PC-3 (cell line): Measurements from ENCODE around the gene SH3PXD2A. TPM values are rescaled to one million over a fixed set of nuclear protein-coding genes. Genes with fewer than 3 reads are reported as not detected.

Experiments used
- ATAC-seq: fragments of 200-7000 bp; cut with Tn5 transposase; 2 replicates; pipeline ENCODE4 v1.9.1; 2020; ENCODE audit warnings: mild to moderate bottlenecking, moderate library complexity
- BruUV-seq: library from RNA; stranded (reverse); fragments of 400-500 nt; replicated peaks from 2 replicates; lab custom pipeline; 2021; lab: Mats Ljungman, UMichigan
- CTCF ChIA-PET: fragments of 300-600 bp; sonication (Branson Sonifier 250); formaldehyde crosslinking; loops from one replicate; lab custom pipeline; 2022; ENCODE audit warnings: antibody characterized with exemption; lab: Charles Lee
- POLR2A ChIA-PET: fragments of 300-600 bp; sonication (Branson Sonifier 250); formaldehyde crosslinking; loops from one replicate; lab custom pipeline; 2022; ENCODE audit warnings: antibody characterized with exemption; ENCODE audit not compliant: unreplicated experiment; lab: Charles Lee
- DNase-seq: peaks from one replicate; pipeline ENCODE4 v3.0.0-alpha.2; 2015
- H2AFZ ChIP-seq: fragments of 300-600 bp; sonication (generic); 2 replicates; pipeline ENCODE4 v1.6.0; 2016; ENCODE audit warnings: antibody characterized with exemption, low read length
- H3F3A ChIP-seq: fragments of 300-600 bp; sonication (generic); one replicate; pipeline ENCODE4 v1.6.0; 2017; ENCODE audit warnings: antibody characterized with exemption, low read length, control low read depth, mild to moderate bottlenecking; ENCODE audit not compliant: unreplicated experiment
- H3K27ac ChIP-seq: fragments of 300-600 bp; sonication (generic); 2 replicates; pipeline ENCODE4 v1.5.1; 2016; ENCODE audit warnings: mild to moderate bottlenecking, low read length
- H3K27me3 ChIP-seq: fragments of 300-600 bp; sonication (generic); 2 replicates; pipeline ENCODE4 v1.6.1; 2016; ENCODE audit warnings: low read length, mixed read lengths
- H3K36me3 ChIP-seq: fragments of 300-600 bp; sonication (generic); 2 replicates; pipeline ENCODE4 v1.6.1; 2016; ENCODE audit warnings: low read depth, mixed run types, low read length, mixed read lengths
- H3K4me1 ChIP-seq: fragments of 300-600 bp; sonication (generic); 2 replicates; pipeline ENCODE4 v1.5.1; 2016; ENCODE audit warnings: low read length; ENCODE audit not compliant: insufficient read depth
- H3K4me2 ChIP-seq: fragments of 300-600 bp; sonication (generic); 2 replicates; pipeline ENCODE4 v1.6.0; 2016; ENCODE audit warnings: low read length
- H3K4me3 ChIP-seq: fragments of 300-600 bp; sonication (generic); 2 replicates; pipeline ENCODE4 v1.5.1; 2016; ENCODE audit warnings: mild to moderate bottlenecking, low read length, mixed read lengths
- H3K79me2 ChIP-seq: fragments of 300-600 bp; sonication (generic); 2 replicates; pipeline ENCODE4 v1.6.1; 2017; ENCODE audit warnings: low read length, mixed read lengths
- H3K9ac ChIP-seq: fragments of 300-600 bp; sonication (generic); 2 replicates; pipeline ENCODE4 v1.6.0; 2016; ENCODE audit warnings: mild to moderate bottlenecking, low read length
- H3K9me2 ChIP-seq: fragments of 300-600 bp; sonication (generic); replicated peaks from 2 replicates; pipeline ENCODE4 v1.6.1; 2016; ENCODE audit warnings: mixed run types, low read length, mixed read lengths
- H3K9me3 ChIP-seq: fragments of 300-600 bp; sonication (generic); 2 replicates; pipeline ENCODE4 v1.6.1; 2016; ENCODE audit warnings: low read length, mixed read lengths
- H4K20me1 ChIP-seq: fragments of 300-600 bp; sonication (generic); 2 replicates; pipeline ENCODE4 v1.6.1; 2016; ENCODE audit warnings: low read length, mixed read lengths
- EZH2 ChIP-seq: fragments of 300-600 bp; sonication (generic); IDR thresholded peaks from one replicate; pipeline ENCODE4 v1.6.1; 2017; ENCODE audit warnings: antibody characterized with exemption, mild to moderate bottlenecking, low read length; ENCODE audit not compliant: unreplicated experiment
- EZH2phosphoT487 ChIP-seq: fragments of 300-600 bp; sonication (generic); IDR thresholded peaks from 2 replicates; pipeline ENCODE4 v1.6.1; 2018; ENCODE audit warnings: mild to moderate bottlenecking, antibody characterized with exemption, low read length, borderline replicate concordance
- intact Hi-C: fragments of 100-400 bp; cut with micrococcal nuclease; formaldehyde crosslinking; loops from 2 replicates; pipeline ENCODE4 v1.9.0; 2023
- total RNA-seq: library from RNA; depleted of rRNA; stranded (reverse); fragments of >200 nt; gene quantifications from 2 replicates; pipeline ENCODE4 v1.2.3, GENCODE V29; 2014
- TF ChIP-seq, protein P1 (sequence below): fragments of 300-600 bp; sonication (generic); conservative IDR thresholded peaks from 2 replicates; pipeline ENCODE4 v1.5.1; 2017; ENCODE audit warnings: antibody characterized with exemption, low read depth, mild to moderate bottlenecking, low read length

Gene SH3PXD2A
- total RNA-seq, 1 experiment from 2014 or later, result 3.4 TPM

DNA sequence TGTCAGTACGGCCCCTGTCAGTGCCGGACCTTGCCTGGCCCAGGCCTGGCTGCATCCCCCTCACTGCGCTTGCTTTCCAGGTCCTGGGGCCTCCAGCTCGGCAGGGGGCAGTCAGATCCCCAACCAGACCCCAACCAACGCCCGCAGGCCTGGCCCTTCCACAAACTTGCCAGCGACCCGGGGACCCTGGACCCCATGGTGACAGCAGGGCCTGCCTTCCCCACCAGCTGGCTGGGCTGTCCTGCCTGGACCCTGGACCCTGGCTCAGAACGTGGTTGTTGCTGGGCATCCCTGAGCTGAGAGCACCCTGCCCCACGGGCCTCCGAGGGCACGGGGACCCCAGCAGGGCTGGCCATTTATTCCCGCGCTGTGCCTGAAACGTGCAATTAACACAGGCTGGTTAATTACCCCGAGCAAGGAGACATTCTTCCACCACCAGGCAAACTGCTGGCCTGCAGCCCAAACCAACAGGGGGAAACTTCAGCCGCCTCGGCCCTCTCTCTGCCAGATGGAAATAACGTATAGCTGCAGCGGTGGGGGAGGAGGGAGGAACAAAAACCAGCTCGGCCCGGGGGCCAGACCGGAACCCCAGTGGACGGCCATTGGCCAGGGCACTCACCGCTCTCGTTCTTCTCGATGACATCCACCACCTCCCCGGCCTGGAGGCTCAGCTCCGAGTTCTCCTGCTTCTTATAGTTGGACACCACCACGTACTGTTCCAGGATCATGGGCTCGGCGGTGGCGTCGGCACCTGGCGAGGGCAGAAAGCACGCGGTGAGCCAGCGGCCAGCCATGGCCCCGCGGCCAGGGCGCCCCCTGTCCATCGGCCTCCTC, 194.8 kb downstream of the SH3PXD2A start:
- H3K9me3 ChIP-seq, result no peaks in the 10 kb centered on the region
- POLR2A ChIA-PET, result no interaction called here
- H3K4me1 ChIP-seq, result no peaks in the 10 kb centered on the region
- H3K79me2 ChIP-seq, result no peaks in the 10 kb centered on the region
- intact Hi-C loops, result no loop called here
- DNase-seq (no peak), ATAC-seq (no peak)
- no peaks in the 10 kb centered on the region for H4K20me1 ChIP-seq
- H3K4me3 ChIP-seq, result no peak overlapping the region
- H3K9ac ChIP-seq, result no peak overlapping the region
- H3K36me3 ChIP-seq, result no peaks in the 10 kb centered on the region
- H3K27me3 ChIP-seq, result no peaks in the 10 kb centered on the region
- TF ChIP-seq, protein P1, sequence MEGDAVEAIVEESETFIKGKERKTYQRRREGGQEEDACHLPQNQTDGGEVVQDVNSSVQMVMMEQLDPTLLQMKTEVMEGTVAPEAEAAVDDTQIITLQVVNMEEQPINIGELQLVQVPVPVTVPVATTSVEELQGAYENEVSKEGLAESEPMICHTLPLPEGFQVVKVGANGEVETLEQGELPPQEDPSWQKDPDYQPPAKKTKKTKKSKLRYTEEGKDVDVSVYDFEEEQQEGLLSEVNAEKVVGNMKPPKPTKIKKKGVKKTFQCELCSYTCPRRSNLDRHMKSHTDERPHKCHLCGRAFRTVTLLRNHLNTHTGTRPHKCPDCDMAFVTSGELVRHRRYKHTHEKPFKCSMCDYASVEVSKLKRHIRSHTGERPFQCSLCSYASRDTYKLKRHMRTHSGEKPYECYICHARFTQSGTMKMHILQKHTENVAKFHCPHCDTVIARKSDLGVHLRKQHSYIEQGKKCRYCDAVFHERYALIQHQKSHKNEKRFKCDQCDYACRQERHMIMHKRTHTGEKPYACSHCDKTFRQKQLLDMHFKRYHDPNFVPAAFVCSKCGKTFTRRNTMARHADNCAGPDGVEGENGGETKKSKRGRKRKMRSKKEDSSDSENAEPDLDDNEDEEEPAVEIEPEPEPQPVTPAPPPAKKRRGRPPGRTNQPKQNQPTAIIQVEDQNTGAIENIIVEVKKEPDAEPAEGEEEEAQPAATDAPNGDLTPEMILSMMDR, result no peak
- TF ChIP-seq EZH2 (no peak), EZH2phosphoT487 (no peak)
- no peak overlapping the region for H3K27ac ChIP-seq
- H2AFZ ChIP-seq, result no peak overlapping the region
- H3K4me2 ChIP-seq, result no peak overlapping the region
- CTCF ChIA-PET, result no interaction called here
- H3K9me2 ChIP-seq, result no peaks in the 10 kb centered on the region
- no TSS peak for BruUV-seq
- H3F3A ChIP-seq, result no peaks in the 10 kb centered on the region

DNA sequence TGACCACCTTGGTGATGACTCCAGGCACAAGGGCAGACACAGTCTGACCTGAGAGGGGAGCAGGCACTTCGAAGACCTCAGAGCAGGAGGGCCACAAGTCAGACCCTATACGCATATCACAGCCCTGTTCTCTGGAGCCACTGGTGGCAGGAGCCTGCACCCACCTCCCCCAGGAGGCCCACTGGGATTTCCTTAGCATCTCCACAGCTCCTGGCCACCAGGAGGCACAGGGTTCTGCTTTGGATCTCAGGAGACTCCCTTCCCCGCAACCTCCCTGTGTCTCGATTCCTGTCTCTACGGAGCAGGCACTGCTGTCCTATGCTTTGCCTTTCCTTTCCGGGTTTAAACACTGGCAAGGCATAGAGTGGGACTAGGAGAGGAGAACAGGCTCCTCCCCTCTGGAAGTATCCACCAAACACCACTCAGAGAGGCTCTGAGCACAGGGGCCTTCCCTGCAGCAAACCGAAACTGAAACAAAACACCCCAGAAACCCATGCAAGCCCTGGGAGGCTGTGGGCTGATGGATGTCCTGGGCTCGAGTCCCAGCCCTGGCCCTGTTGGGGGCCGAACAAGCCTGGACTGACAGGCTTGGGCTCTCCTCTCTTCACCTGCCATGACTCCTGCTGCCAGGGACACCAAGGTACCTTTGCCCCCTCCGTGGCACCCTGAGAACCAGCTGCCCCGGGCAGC, 195.6 kb downstream of the SH3PXD2A start:
- no peaks in the 10 kb centered on the region for H3K36me3 ChIP-seq
- no peak for DNase-seq
- no peaks in the 10 kb centered on the region for H3K9me2 ChIP-seq
- POLR2A ChIA-PET, result no interaction called here
- no peak for ATAC-seq
- no peak overlapping the region for H3K9ac ChIP-seq
- H4K20me1 ChIP-seq, result no peaks in the 10 kb centered on the region
- intact Hi-C loops, result no loop called here
- H3K4me1 ChIP-seq, result no peaks in the 10 kb centered on the region
- no peaks in the 10 kb centered on the region for H3F3A ChIP-seq
- no peaks in the 10 kb centered on the region for H3K27me3 ChIP-seq
- no peaks in the 10 kb centered on the region for H3K9me3 ChIP-seq
- CTCF ChIA-PET, result no interaction called here
- TF ChIP-seq EZH2 (no peak), EZH2phosphoT487 (no peak)
- TF ChIP-seq, protein P1, result no peak
- H2AFZ ChIP-seq, result no peak overlapping the region
- H3K4me3 ChIP-seq, result no peak overlapping the region
- H3K4me2 ChIP-seq, result no peak overlapping the region
- H3K79me2 ChIP-seq, result no peaks in the 10 kb centered on the region
- BruUV-seq, result no TSS peak
- no peak overlapping the region for H3K27ac ChIP-seq
